Measurements from ENCODE around the gene SDC1. TPM values are rescaled to one million over a fixed set of nuclear protein-coding genes. Genes with fewer than 3 reads are reported as not detected.
A peak's percentile ranks its signal among the peaks of the same experiment; 100 is the strongest.

SDC1 gene
- total and polyA plus RNA-seq, 2 experiments from 2014 or later = 92.3 to 107 TPM

GRCh38 chr2:20211860-20212458, 13.0 kb downstream of the SDC1 start:
- peak overlapping the region; percentile 90 for H3K27ac ChIP-seq
- TF ChIP-seq CTCF (IDR thresholded peaks at IDR 0.05; ENCODE audit: poor library complexity) (no peak), EZH2 (IDR thresholded peaks at IDR 0.05; ENCODE audit: borderline replicate concordance) (no peak), EZH2phosphoT487 (IDR thresholded peaks at IDR 0.05; ENCODE audit: low read depth, severe bottlenecking, unreplicated experiment) (no peak)
- no peaks in the 10 kb centered on the region for H4K20me1 ChIP-seq (ENCODE audit: insufficient read depth, poor library complexity, severe bottlenecking)
- H3K79me2 ChIP-seq = peaks cover 69% of the 10 kb centered on the region
- H3K9me2 ChIP-seq (replicated peaks; ENCODE audit: insufficient read depth) = no peaks in the 10 kb centered on the region
- no peaks in the 10 kb centered on the region for H3K36me3 ChIP-seq (replicated peaks; ENCODE audit: insufficient read depth, low read depth)
- H3K4me3 ChIP-seq = no peak overlapping the region
- no peak for DNase-seq (ENCODE audit: low spot score)
- H2AFZ ChIP-seq = no peak overlapping the region
- H3K27me3 ChIP-seq = no peaks in the 10 kb centered on the region
- peak overlapping the region; percentile 64 for H3K4me2 ChIP-seq
- H3K4me1 ChIP-seq (ENCODE audit: insufficient read depth) = peaks cover 67% of the 10 kb centered on the region
- H3K9me3 ChIP-seq (ENCODE audit: low read depth) = no peaks in the 10 kb centered on the region
- WGBS (ENCODE audit: low lambda C conversion rate, missing lambda C conversion rate) = 81% methylated on average over 14 of the region's 14 CpGs

DNA sequence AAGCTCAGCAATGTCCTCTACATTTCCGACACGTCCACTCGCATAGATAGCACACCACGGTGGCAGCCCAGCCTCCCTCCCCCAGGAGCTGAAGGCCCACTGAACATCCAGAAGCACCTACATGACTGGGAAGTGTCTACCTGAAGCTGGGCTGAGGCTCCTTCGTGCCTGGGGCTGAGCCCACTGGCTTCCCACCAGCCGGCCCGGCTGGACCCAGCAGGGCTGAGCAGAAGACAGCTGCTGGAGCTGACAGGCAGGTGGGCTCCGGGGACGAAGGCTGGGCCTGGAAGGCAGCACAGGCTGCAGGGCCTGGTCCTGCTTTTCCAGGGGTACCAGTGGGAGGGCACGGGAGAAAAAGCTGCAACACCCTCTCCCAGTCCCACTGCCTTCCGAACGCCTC, 13.5 kb downstream of the SDC1 start:
- Histone ChIP-seq H3K79me2 (peaks cover 70% of the 10 kb centered on the region), H3K36me3 (replicated peaks; ENCODE audit: insufficient read depth, low read depth) (no peaks in the 10 kb centered on the region), H3K27ac (peak overlapping the region; percentile 90), H3K9me3 (ENCODE audit: low read depth) (no peaks in the 10 kb centered on the region), H3K27me3 (no peaks in the 10 kb centered on the region), H2AFZ (no peak overlapping the region), H4K20me1 (ENCODE audit: insufficient read depth, poor library complexity, severe bottlenecking) (no peaks in the 10 kb centered on the region), H3K4me2 (no peak overlapping the region), H3K4me1 (ENCODE audit: insufficient read depth) (peaks cover 73% of the 10 kb centered on the region), H3K4me3 (no peak overlapping the region), H3K9me2 (replicated peaks; ENCODE audit: insufficient read depth) (no peaks in the 10 kb centered on the region)
- WGBS (ENCODE audit: low lambda C conversion rate, missing lambda C conversion rate) = 92% methylated on average over 12 of the region's 12 CpGs
- TF ChIP-seq EZH2phosphoT487 (IDR thresholded peaks at IDR 0.05; ENCODE audit: low read depth, severe bottlenecking, unreplicated experiment) (no peak), CTCF (IDR thresholded peaks at IDR 0.05; ENCODE audit: poor library complexity) (no peak), EZH2 (IDR thresholded peaks at IDR 0.05; ENCODE audit: borderline replicate concordance) (no peak)
- no peak for DNase-seq (ENCODE audit: low spot score)

- Histone ChIP-seq H3K4me2 (no peak overlapping the region), H3K9me2 (replicated peaks; ENCODE audit: insufficient read depth) (no peaks in the 10 kb centered on the region), H3K4me1 (ENCODE audit: insufficient read depth) (peaks cover 75% of the 10 kb centered on the region), H3K27ac (no peak overlapping the region), H3K79me2 (peaks cover 62% of the 10 kb centered on the region), H3K36me3 (replicated peaks; ENCODE audit: insufficient read depth, low read depth) (no peaks in the 10 kb centered on the region), H3K9me3 (ENCODE audit: low read depth) (no peaks in the 10 kb centered on the region), H3K27me3 (no peaks in the 10 kb centered on the region), H4K20me1 (ENCODE audit: insufficient read depth, poor library complexity, severe bottlenecking) (no peaks in the 10 kb centered on the region), H2AFZ (no peak overlapping the region), H3K4me3 (no peak overlapping the region)
- no peak for DNase-seq (ENCODE audit: low spot score)
- no peak for TF ChIP-seq EZH2 (IDR thresholded peaks at IDR 0.05; ENCODE audit: borderline replicate concordance)
- 86% methylated on average over 8 of the region's 8 CpGs for WGBS (ENCODE audit: low lambda C conversion rate, missing lambda C conversion rate)
Measured at GRCh38 chr2:20210462-20210861, 14.5 kb downstream of the SDC1 start.

GRCh38 chr2:20209373-20210109, 15.4 kb downstream of the SDC1 start:
- peak overlapping the region; percentile 66 for H3K4me2 ChIP-seq
- peaks cover 58% of the 10 kb centered on the region for H3K79me2 ChIP-seq
- no peaks in the 10 kb centered on the region for H4K20me1 ChIP-seq (ENCODE audit: insufficient read depth, poor library complexity, severe bottlenecking)
- no peaks in the 10 kb centered on the region for H3K36me3 ChIP-seq (replicated peaks; ENCODE audit: insufficient read depth, low read depth)
- WGBS (ENCODE audit: low lambda C conversion rate, missing lambda C conversion rate) = 98% methylated on average over 20 of the region's 21 CpGs
- H3K4me3 ChIP-seq = no peak overlapping the region
- no peak for DNase-seq (ENCODE audit: low spot score)
- H3K4me1 ChIP-seq (ENCODE audit: insufficient read depth) = peaks cover 67% of the 10 kb centered on the region
- no peaks in the 10 kb centered on the region for H3K9me3 ChIP-seq (ENCODE audit: low read depth)
- peak overlapping the region; percentile 91 for H3K27ac ChIP-seq
- no peaks in the 10 kb centered on the region for H3K9me2 ChIP-seq (replicated peaks; ENCODE audit: insufficient read depth)
- H3K27me3 ChIP-seq = no peaks in the 10 kb centered on the region
- TF ChIP-seq CTCF (IDR thresholded peaks at IDR 0.05; ENCODE audit: poor library complexity) (no peak), EZH2 (IDR thresholded peaks at IDR 0.05; ENCODE audit: borderline replicate concordance) (no peak), EZH2phosphoT487 (IDR thresholded peaks at IDR 0.05; ENCODE audit: low read depth, severe bottlenecking, unreplicated experiment) (no peak)
- no peak overlapping the region for H2AFZ ChIP-seq
